Vagina (tissue), 2 donors: Measurements from ENCODE around the gene PTGR2. TPM values are rescaled to one million over a fixed set of nuclear protein-coding genes. Genes with fewer than 3 reads are reported as not detected.

Experiments used
- DNase-seq, 2 donors: peaks; one replicate each; pipeline ENCODE4 v3.0.0-alpha.2; 2017; ENCODE audit errors: extremely low spot score in 2 of 2
- H3K27ac ChIP-seq: fragments of 200-600 bp; sonication (generic); one replicate; pipeline ENCODE4 v1.5.1; 2019
- H3K27me3 ChIP-seq: fragments of 200-600 bp; sonication (generic); one replicate; pipeline ENCODE4 v1.5.1; 2019
- H3K36me3 ChIP-seq, 2 donors: fragments of 200-600 bp; sonication (generic); one replicate each; pipeline ENCODE4 v1.5.1; 2017 to 2019
- H3K4me1 ChIP-seq: fragments of 200-600 bp; sonication (generic); one replicate; pipeline ENCODE4 v1.5.1; 2019
- H3K4me3 ChIP-seq, 2 donors: fragments of 200-600 bp; sonication (generic); 1 replicate in 1 of 2; 2 replicates in 1 of 2; pipeline ENCODE4 v1.5.1; 2016 to 2019
- H3K9me3 ChIP-seq: fragments of 200-600 bp; sonication (generic); one replicate; pipeline ENCODE4 v1.5.1; 2019
- CTCF ChIP-seq, 3 experiments: fragments of 450-650 bp in 2 of 3; fragments of 200-600 bp in 1 of 3; sonication (generic) in 1 of 3; IDR thresholded peaks; one replicate each; pipeline ENCODE4 v1.5.1; 2017 to 2019; ENCODE audit warnings: antibody characterized with exemption in 3 of 3, mild to moderate bottlenecking in 2 of 3, moderate library complexity in 2 of 3
- POLR2A ChIP-seq, 2 donors: fragments of 450-650 bp; IDR thresholded peaks; one replicate each; pipeline ENCODE4 v1.6.1; 2017; ENCODE audit warnings: antibody characterized with exemption in 2 of 2, mild to moderate bottlenecking in 2 of 2, moderate library complexity in 2 of 2
- POLR2AphosphoS5 ChIP-seq, 2 donors: sonication (generic); formaldehyde crosslinking; IDR thresholded peaks; one replicate each; pipeline ENCODE4 v1.9.0; 2017; ENCODE audit warnings: antibody characterized with exemption in 2 of 2, mild to moderate bottlenecking in 2 of 2, low read depth in 1 of 2; ENCODE audit not compliant: insufficient read depth in 1 of 2
- intact Hi-C: fragments of 100-400 bp; cut with DNase I; formaldehyde crosslinking; loops from one replicate; pipeline ENCODE4 v1.15.1; 2023
- total RNA-seq: library from RNA; depleted of rRNA; stranded (reverse); fragments of >200 nt; gene quantifications from one replicate; pipeline ENCODE4 v1.2.3, GENCODE V29; 2016

PTGR2 gene
- 5.6 TPM for total RNA-seq

GRCh38 chr14:73851567-73852382 lies at the start of gene PTGR2:
Gene PTGR2, plus strand, starts transcription at chr14:73851831. Its CDS starts 7,032 bp downstream, at chr14:73858863.
- peak in 1 of 2 donors; percentile 96 for DNase-seq
- peak within 1 kb of the TSS; percentile 50 to 60 for H3K4me3 ChIP-seq
- TF ChIP-seq POLR2AphosphoS5 (IDR thresholded peaks at IDR 0.05; ENCODE audit: insufficient read depth in 1 of 2, low read depth in 1 of 2) (peak; percentile 71 to 97), CTCF (IDR thresholded peaks at IDR 0.05) (peak in 1 of 3 experiments; percentile 36), POLR2A (IDR thresholded peaks at IDR 0.05) (peak in 1 of 2 donors; percentile 66)
- H3K27ac ChIP-seq, result peak within 1 kb of the TSS; percentile 88
- H3K36me3 ChIP-seq, result no peaks in the 10 kb centered on the region
- intact Hi-C loops, result loop anchor here (10.0 kb wide), 1 partner anchor 337 kb away; no protein-coding TSS in a partner anchor
- no peaks in the 10 kb centered on the region for H3K27me3 ChIP-seq
- no peaks in the 10 kb centered on the region for H3K9me3 ChIP-seq
- H3K4me1 ChIP-seq, result peaks cover 7% of the 10 kb centered on the region

GRCh38 chr14:73802431-73803188 lies 49.0 kb upstream of the PTGR2 start:
- no peaks in the 10 kb centered on the region for H3K27me3 ChIP-seq
- H3K9me3 ChIP-seq, result no peaks in the 10 kb centered on the region
- no peak for DNase-seq
- peak overlapping the region; percentile 45 for H3K27ac ChIP-seq
- TF ChIP-seq POLR2AphosphoS5 (IDR thresholded peaks at IDR 0.05; ENCODE audit: insufficient read depth in 1 of 2, low read depth in 1 of 2) (peak in 1 of 2 donors; percentile 57), POLR2A (IDR thresholded peaks at IDR 0.05) (no peak)
- H3K4me1 ChIP-seq, result peaks cover 8% of the 10 kb centered on the region
- H3K36me3 ChIP-seq, result no peaks in the 10 kb centered on the region
- no peak overlapping the region for H3K4me3 ChIP-seq
- intact Hi-C loops, result no loop called here

- H3K36me3 ChIP-seq, result no peaks in the 10 kb centered on the region
- H3K9me3 ChIP-seq, result no peaks in the 10 kb centered on the region
- DNase-seq, result no peak
- H3K4me1 ChIP-seq, result peaks cover 8% of the 10 kb centered on the region
- no peak overlapping the region for H3K4me3 ChIP-seq
- TF ChIP-seq CTCF (IDR thresholded peaks at IDR 0.05) (no peak), POLR2AphosphoS5 (IDR thresholded peaks at IDR 0.05; ENCODE audit: insufficient read depth in 1 of 2, low read depth in 1 of 2) (no peak), POLR2A (IDR thresholded peaks at IDR 0.05) (no peak)
- no peaks in the 10 kb centered on the region for H3K27me3 ChIP-seq
- no peak overlapping the region for H3K27ac ChIP-seq
- intact Hi-C loops, result no loop called here
Observed at GRCh38 chr14:73804636-73805035, 47.0 kb upstream of the PTGR2 start.

GRCh38 chr14:73807457-73807856 lies 44.2 kb upstream of the PTGR2 start:
- intact Hi-C loops, result no loop called here
- Histone ChIP-seq H3K4me1 (peaks cover 8% of the 10 kb centered on the region), H3K27ac (no peak overlapping the region), H3K36me3 (no peaks in the 10 kb centered on the region), H3K4me3 (no peak overlapping the region), H3K27me3 (no peaks in the 10 kb centered on the region), H3K9me3 (no peaks in the 10 kb centered on the region)
- DNase-seq, result no peak
- TF ChIP-seq POLR2AphosphoS5 (IDR thresholded peaks at IDR 0.05; ENCODE audit: insufficient read depth in 1 of 2, low read depth in 1 of 2) (no peak), POLR2A (IDR thresholded peaks at IDR 0.05) (no peak), CTCF (IDR thresholded peaks at IDR 0.05) (no peak)

GRCh38 chr14:73809391-73809790 lies 42.2 kb upstream of the PTGR2 start:
- no peaks in the 10 kb centered on the region for H3K9me3 ChIP-seq
- TF ChIP-seq POLR2A (IDR thresholded peaks at IDR 0.05), result no peak
- no peak for TF ChIP-seq POLR2AphosphoS5 (IDR thresholded peaks at IDR 0.05; ENCODE audit: insufficient read depth in 1 of 2, low read depth in 1 of 2)
- no peak for TF ChIP-seq CTCF (IDR thresholded peaks at IDR 0.05)
- H3K36me3 ChIP-seq, result no peaks in the 10 kb centered on the region
- no peak overlapping the region for H3K4me3 ChIP-seq
- intact Hi-C loops, result no loop called here
- H3K27ac ChIP-seq, result no peak overlapping the region
- DNase-seq, result no peak
- no peaks in the 10 kb centered on the region for H3K4me1 ChIP-seq
- H3K27me3 ChIP-seq, result no peaks in the 10 kb centered on the region
